Endothelial cell of umbilical vein (primary cell): ENCODE results near the gene TSPAN4. TPM values are rescaled to one million over a fixed set of nuclear protein-coding genes. Genes with fewer than 3 reads are reported as not detected.

Source experiments
- BruUV-seq: library from RNA; stranded (reverse); fragments of 400-500 nt; replicated peaks from 2 replicates; lab custom pipeline; 2021; lab: Mats Ljungman, UMichigan
- CTCF ChIA-PET: fragments of 300-600, 350-600 bp; sonication (Branson Sonifier 250); formaldehyde crosslinking; loops from one replicate; lab custom pipeline; 2021; ENCODE audit warnings: antibody characterized with exemption, inconsistent platforms; lab: Charles Lee
- POLR2A ChIA-PET: fragments of 300-600, 350-600 bp; sonication (Branson Sonifier 250); formaldehyde crosslinking; loops from one replicate; lab custom pipeline; 2021; ENCODE audit warnings: antibody characterized with exemption, inconsistent platforms; lab: Charles Lee
- DNase-seq: peaks from one replicate; pipeline ENCODE4 v3.0.0-alpha.2; 2011; ENCODE audit warnings: low read depth, low spot score
- FAIRE-seq: peaks from 2 replicates; lab custom pipeline; 2011; peaks lifted over from hg19 to GRCh38; lab: Jason Lieb, UNC
- H2AFZ ChIP-seq: 2 replicates; pipeline ENCODE4 v1.6.0; 2012; ENCODE audit warnings: low read depth, low read length, control low read depth, inconsistent platforms
- H3K27ac ChIP-seq: 2 replicates; pipeline ENCODE4 v1.5.1; 2011; ENCODE audit warnings: low read depth, mild to moderate bottlenecking, control low read depth, low read length, moderate library complexity; ENCODE audit not compliant: insufficient read depth
- H3K27me3 ChIP-seq, 2 experiments: 2 replicates each; pipeline versions ENCODE4 v1.6.0 to v1.6.1; 2011; ENCODE audit warnings: low read length in 2 of 2, mixed read lengths in 1 of 2; ENCODE audit not compliant: control insufficient read depth in 2 of 2, insufficient read depth in 2 of 2
- H3K36me3 ChIP-seq, 2 experiments: 2 replicates in 1 of 2; 3 replicates in 1 of 2; pipeline ENCODE4 v1.5.1; 2011; ENCODE audit warnings: low read length in 2 of 2, mild to moderate bottlenecking in 1 of 2, moderate library complexity in 1 of 2; ENCODE audit not compliant: control insufficient read depth in 2 of 2, insufficient read depth in 2 of 2; ENCODE audit errors: extremely low read depth in 1 of 2
- H3K4me1 ChIP-seq: 3 replicates; pipeline ENCODE4 v1.5.1; 2011; ENCODE audit warnings: mild to moderate bottlenecking, low read length; ENCODE audit not compliant: control insufficient read depth, insufficient read depth; ENCODE audit errors: extremely low read depth
- H3K4me2 ChIP-seq: 2 replicates; pipeline ENCODE4 v1.6.1; 2011; ENCODE audit warnings: low read length, control low read depth, mixed read lengths; ENCODE audit not compliant: insufficient read depth
- H3K4me3 ChIP-seq, 3 experiments: fragments of 200-600 bp in 1 of 3; sonication (generic), shearing (Covaris generic) in 1 of 3; replicated peaks in 1 of 3; 2 replicates each; pipeline ENCODE4 v1.5.1; 2011 to 2016; ENCODE audit warnings: control low read depth in 3 of 3, low read length in 3 of 3, mild to moderate bottlenecking in 2 of 3, inconsistent platforms in 1 of 3, low read depth in 1 of 3, moderate library complexity in 1 of 3; ENCODE audit not compliant: insufficient read depth in 1 of 3
- H3K79me2 ChIP-seq: 2 replicates; pipeline ENCODE4 v1.6.0; 2012; ENCODE audit warnings: low read length, inconsistent platforms; ENCODE audit not compliant: control insufficient read depth, insufficient read depth
- H3K9ac ChIP-seq: replicated peaks from 2 replicates; pipeline ENCODE3; 2011; ENCODE audit warnings: low read length, control low read depth; ENCODE audit not compliant: insufficient read depth; ENCODE audit errors: extremely low read depth
- H3K9me1 ChIP-seq: replicated peaks from 3 replicates; pipeline ENCODE4 v1.6.0; 2011; ENCODE audit warnings: mild to moderate bottlenecking, low read length; ENCODE audit not compliant: control insufficient read depth, insufficient read depth; ENCODE audit errors: extremely low read depth
- H3K9me3 ChIP-seq: replicated peaks from 2 replicates; pipeline ENCODE4 v1.5.1; 2012; ENCODE audit warnings: low read length, inconsistent platforms; ENCODE audit not compliant: control insufficient read depth, insufficient read depth
- H4K20me1 ChIP-seq: replicated peaks from 2 replicates; pipeline ENCODE3; 2011; ENCODE audit warnings: mild to moderate bottlenecking, low read length; ENCODE audit not compliant: control insufficient read depth, insufficient read depth; ENCODE audit errors: extremely low read depth
- EZH2 ChIP-seq: IDR thresholded peaks from 2 replicates; pipeline ENCODE4 v1.6.1; 2012; ENCODE audit warnings: borderline replicate concordance, low read depth, mild to moderate bottlenecking, moderate library complexity, low read length, inconsistent platforms; ENCODE audit not compliant: severe bottlenecking
- FOS ChIP-seq: IDR thresholded peaks from 2 replicates; pipeline ENCODE4 v1.6.1; 2011; ENCODE audit warnings: mild to moderate bottlenecking, low read length, moderate library complexity, borderline replicate concordance; ENCODE audit not compliant: insufficient read depth
- GATA2 ChIP-seq: IDR thresholded peaks from 2 replicates; pipeline ENCODE4 v1.7.0; 2011; ENCODE audit warnings: low read depth, mild to moderate bottlenecking, moderate library complexity, mixed read lengths, low read length; ENCODE audit not compliant: insufficient read length, insufficient read depth
- JUN ChIP-seq: IDR thresholded peaks from 2 replicates; pipeline ENCODE4 v1.6.1; 2011; ENCODE audit warnings: borderline replicate concordance, low read depth; ENCODE audit not compliant: insufficient read length, insufficient read depth
- MYC ChIP-seq: IDR thresholded peaks from one replicate; pipeline ENCODE4 v1.6.1; 2011; ENCODE audit warnings: mild to moderate bottlenecking, low read depth, low read length
- POLR2A ChIP-seq: IDR thresholded peaks from 2 replicates; pipeline ENCODE4 v1.6.1; 2012; ENCODE audit warnings: low read depth, mild to moderate bottlenecking, control low read depth, low read length
- POLR2AphosphoS5 ChIP-seq: IDR thresholded peaks from 2 replicates; pipeline ENCODE4 v1.6.1; 2012; ENCODE audit warnings: low read depth, mild to moderate bottlenecking, control low read depth, low read length, moderate library complexity; ENCODE audit not compliant: insufficient read depth
- dilution Hi-C: fragments of 300-500 bp; cut with MboI; formaldehyde crosslinking; loops from one replicate; pipeline ENCODE4 v1.15.0; 2019; ENCODE audit warnings: low sequenced_read_pairs; ENCODE audit not compliant: extremely low pct_ligation_motif_present
- intact Hi-C: fragments of 100-400 bp; cut with micrococcal nuclease; formaldehyde crosslinking; loops from one replicate; pipeline ENCODE4 v1.10.0; 2022
- polyA plus RNA-seq, 4 experiments: library from polyadenylated mRNA; depleted of rRNA in 3 of 4; stranded (reverse) in 3 of 4; unstranded in 1 of 4; fragments of >200 nt; gene quantifications; 2 replicates each; pipeline versions ENCODE4 v1.2.1 to v1.2.3, GENCODE V29; 2011 to 2012; ENCODE audit warnings: missing spikeins in 1 of 4
- total RNA-seq: library from RNA; stranded (reverse); gene quantifications from 2 replicates; pipeline ENCODE4 v1.2.3, GENCODE V29; 2021
- TF ChIP-seq, protein P1 (sequence below), 2 donors: IDR thresholded peaks; 1 replicate in 1 of 2; 2 replicates in 1 of 2; pipeline ENCODE4 v1.5.1; 2011; ENCODE audit warnings: low read length in 2 of 2, mild to moderate bottlenecking in 2 of 2, moderate library complexity in 2 of 2, control low read depth in 1 of 2, inconsistent platforms in 1 of 2, low read depth in 1 of 2; ENCODE audit not compliant: insufficient read depth in 1 of 2; ENCODE audit errors: extremely low read depth in 1 of 2
- TF ChIP-seq, protein P2 (sequence below): IDR thresholded peaks from 2 replicates; pipeline ENCODE4 v1.6.1; 2011; ENCODE audit not compliant: insufficient read depth, insufficient read length

TSPAN4 gene
- total and polyA plus RNA-seq, 2 donors (not counting 3 experiments of a cell fraction or from before 2014, with no cell fraction given), result 114 to 199 TPM

DNA sequence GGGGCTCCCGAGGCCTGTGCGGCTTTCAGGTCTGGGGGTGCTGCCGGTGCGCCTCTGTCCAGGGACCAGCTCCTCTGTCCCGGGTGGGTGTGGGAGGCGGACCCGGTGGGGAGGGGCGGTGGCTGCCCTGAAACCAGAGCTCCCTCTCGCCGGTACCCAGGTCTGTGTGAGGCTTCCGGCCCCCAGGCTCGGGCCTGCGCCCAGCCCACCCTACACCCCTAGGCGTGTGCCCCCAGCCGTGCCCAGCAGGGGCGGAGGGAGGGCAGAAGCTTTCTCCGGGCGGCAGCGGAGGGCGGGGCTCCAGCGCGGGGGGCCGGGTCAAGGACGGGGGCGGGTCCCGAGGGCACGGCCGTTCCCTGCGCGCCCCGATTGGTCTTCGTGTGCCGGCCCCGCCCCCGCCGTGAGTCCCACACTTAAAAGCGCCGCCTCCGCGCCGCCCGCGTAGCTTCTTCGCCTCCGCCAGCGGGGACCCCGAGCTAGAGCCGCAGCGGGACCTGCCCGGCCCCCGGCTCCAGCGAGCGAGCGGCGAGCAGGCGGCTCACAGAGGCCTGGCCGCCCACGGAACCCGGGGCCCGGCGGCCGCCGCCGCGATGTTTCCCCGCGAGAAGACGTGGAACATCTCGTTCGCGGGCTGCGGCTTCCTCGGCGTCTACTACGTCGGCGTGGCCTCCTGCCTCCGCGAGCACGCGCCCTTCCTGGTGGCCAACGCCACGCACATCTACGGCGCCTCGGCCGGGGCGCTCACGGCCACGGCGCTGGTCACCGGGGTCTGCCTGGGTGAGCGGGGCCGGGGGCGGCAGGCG lies 23.3 kb upstream of the TSPAN4 start:
- Histone ChIP-seq H2AFZ (peak overlapping the region; percentile 93), H3K9ac (peak overlapping the region; percentile 94), H3K4me2 (peak overlapping the region; percentile 70), H3K79me2 (peaks cover 19% of the 10 kb centered on the region), H3K27ac (peak overlapping the region; percentile 89), H4K20me1 (no peaks in the 10 kb centered on the region), H3K9me1 (no peaks in the 10 kb centered on the region), H3K36me3 (peaks cover 3 to 13% of the 10 kb centered on the region in 2 experiments), H3K4me3 (peak overlapping the region; percentile 66 to 79 (median 77)), H3K27me3 (no peaks in the 10 kb centered on the region), H3K4me1 (peaks cover 20% of the 10 kb centered on the region), H3K9me3 (no peaks in the 10 kb centered on the region)
- BruUV-seq, result no TSS peak
- FAIRE-seq (peak; percentile 87), DNase-seq (peak; percentile 85)
- ChIA-PET CTCF (interaction anchor here (1.1 to 2.7 kb wide), 4 partner anchors 9 to 15 kb away, joined by 3 to 11 read pairs (median 8); partner anchors contain the start of gene RPLP2), POLR2A (interaction anchor here (0.6 to 3.3 kb wide), 10 partner anchors 9 to 264 kb away, joined by 3 to 23 read pairs (median 11); partner anchors contain the start of genes CEND1, GATD1, RPLP2 and TSPAN4)
- intact Hi-C loops (loop anchor here (1.0 to 2.0 kb wide), 3 partner anchors 10 to 15 kb away; partner anchors contain the start of gene RPLP2), dilution Hi-C loops (no loop called here)
- TF ChIP-seq JUN (no peak), POLR2AphosphoS5 (peak; percentile 97), POLR2A (peak; percentile 98), GATA2 (no peak), FOS (no peak), MYC (no peak), EZH2 (no peak)
- TF ChIP-seq, protein P1, sequence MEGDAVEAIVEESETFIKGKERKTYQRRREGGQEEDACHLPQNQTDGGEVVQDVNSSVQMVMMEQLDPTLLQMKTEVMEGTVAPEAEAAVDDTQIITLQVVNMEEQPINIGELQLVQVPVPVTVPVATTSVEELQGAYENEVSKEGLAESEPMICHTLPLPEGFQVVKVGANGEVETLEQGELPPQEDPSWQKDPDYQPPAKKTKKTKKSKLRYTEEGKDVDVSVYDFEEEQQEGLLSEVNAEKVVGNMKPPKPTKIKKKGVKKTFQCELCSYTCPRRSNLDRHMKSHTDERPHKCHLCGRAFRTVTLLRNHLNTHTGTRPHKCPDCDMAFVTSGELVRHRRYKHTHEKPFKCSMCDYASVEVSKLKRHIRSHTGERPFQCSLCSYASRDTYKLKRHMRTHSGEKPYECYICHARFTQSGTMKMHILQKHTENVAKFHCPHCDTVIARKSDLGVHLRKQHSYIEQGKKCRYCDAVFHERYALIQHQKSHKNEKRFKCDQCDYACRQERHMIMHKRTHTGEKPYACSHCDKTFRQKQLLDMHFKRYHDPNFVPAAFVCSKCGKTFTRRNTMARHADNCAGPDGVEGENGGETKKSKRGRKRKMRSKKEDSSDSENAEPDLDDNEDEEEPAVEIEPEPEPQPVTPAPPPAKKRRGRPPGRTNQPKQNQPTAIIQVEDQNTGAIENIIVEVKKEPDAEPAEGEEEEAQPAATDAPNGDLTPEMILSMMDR (IDR thresholded peaks at IDR 0.05; ENCODE audit: extremely low read depth in 1 of 2, insufficient read depth in 1 of 2, low read depth in 1 of 2, low read length in 2 of 2), result peak in 1 of 2 donors; percentile 14
- TF ChIP-seq, protein P2, sequence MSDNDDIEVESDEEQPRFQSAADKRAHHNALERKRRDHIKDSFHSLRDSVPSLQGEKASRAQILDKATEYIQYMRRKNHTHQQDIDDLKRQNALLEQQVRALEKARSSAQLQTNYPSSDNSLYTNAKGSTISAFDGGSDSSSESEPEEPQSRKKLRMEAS, result no peak
